HEK293 (cell line): ENCODE data around the gene ZNF460.

Experiments used
- CTCF ChIA-PET: fragments of 350-600 bp; formaldehyde crosslinking; extraction: SDS; loops from one replicate; lab custom pipeline; 2021; ENCODE audit warnings: antibody characterized with exemption; lab: Yijun Ruan, JAX
- POLR2A ChIA-PET: fragments of 300-600 bp; formaldehyde crosslinking; extraction: SDS; loops from one replicate; lab custom pipeline; 2020; ENCODE audit warnings: antibody characterized with exemption, inconsistent platforms; lab: Yijun Ruan, JAX
- H3K27ac ChIP-seq: fragments of 200-500 bp; sonication (Bioruptor generic); 2 replicates; pipeline ENCODE4 v1.5.1; 2014; ENCODE audit warnings: low read depth, low read length, control low read depth, inconsistent platforms; ENCODE audit errors: extremely low read depth
- H3K36me3 ChIP-seq, 2 experiments: fragments of 200-500 bp in 1 of 2; sonication (Bioruptor generic) in 1 of 2; 1 replicate in 1 of 2; 2 replicates in 1 of 2; pipeline ENCODE4 v1.5.1; 2014 to 2017; ENCODE audit warnings: inconsistent platforms in 2 of 2, low read length in 2 of 2; ENCODE audit not compliant: control insufficient read depth in 2 of 2, insufficient read depth in 1 of 2
- H3K4me1 ChIP-seq: fragments of 200-500 bp; sonication (Bioruptor generic); 2 replicates; pipeline ENCODE4 v1.5.1; 2014; ENCODE audit warnings: mild to moderate bottlenecking, low read length, inconsistent platforms; ENCODE audit not compliant: control insufficient read depth, insufficient read depth
- H3K4me3 ChIP-seq: 2 replicates; pipeline ENCODE4 v1.5.1; 2011; ENCODE audit warnings: low read depth, mild to moderate bottlenecking, control low read depth, low read length, moderate library complexity
- H3K9me3 ChIP-seq: fragments of 200-500 bp; sonication (Bioruptor generic); 2 replicates; pipeline ENCODE4 v1.5.1; 2014; ENCODE audit warnings: low read depth, low read length, inconsistent platforms; ENCODE audit not compliant: control insufficient read depth, insufficient read depth
- ELK4 ChIP-seq: IDR thresholded peaks from 2 replicates; pipeline ENCODE4 v1.6.1; 2011; ENCODE audit warnings: mild to moderate bottlenecking, low read depth, low read length, borderline replicate concordance
- FEZF1 ChIP-seq: fragments of 450-650 bp; formaldehyde crosslinking; IDR thresholded peaks from 2 replicates; pipeline ENCODE4 v1.5.1; 2016; ENCODE audit warnings: missing biosample characterization, missing genetic modification characterization
- GLIS2 ChIP-seq: fragments of 450-650 bp; formaldehyde crosslinking; IDR thresholded peaks from 2 replicates; pipeline ENCODE4 v1.5.1; 2016; ENCODE audit warnings: missing biosample characterization, missing genetic modification characterization
- IKZF3 ChIP-seq: fragments of 450-650 bp; IDR thresholded peaks from 2 replicates; pipeline ENCODE4 v1.5.0; 2018; ENCODE audit warnings: missing biosample characterization, mild to moderate bottlenecking, missing genetic modification characterization, moderate library complexity
- KLF16 ChIP-seq: fragments of 450-650 bp; formaldehyde crosslinking; IDR thresholded peaks from 2 replicates; pipeline ENCODE4 v1.5.1; 2017; ENCODE audit warnings: missing biosample characterization, missing genetic modification characterization
- KLF8 ChIP-seq: fragments of 450-650 bp; formaldehyde crosslinking; IDR thresholded peaks from 2 replicates; pipeline ENCODE4 v1.5.1; 2016; ENCODE audit warnings: missing biosample characterization, missing genetic modification characterization
- MYNN ChIP-seq: fragments of 450-650 bp; formaldehyde crosslinking; IDR thresholded peaks from 2 replicates; pipeline ENCODE4 v1.5.1; 2016; ENCODE audit warnings: missing biosample characterization, missing genetic modification characterization, borderline replicate concordance
- TSHZ1 ChIP-seq: fragments of 450-650 bp; formaldehyde crosslinking; IDR thresholded peaks from 2 replicates; pipeline ENCODE4 v1.5.1; 2016; ENCODE audit warnings: missing biosample characterization, missing genetic modification characterization, borderline replicate concordance
- YY2 ChIP-seq: fragments of 450-650 bp; formaldehyde crosslinking; IDR thresholded peaks from 2 replicates; pipeline ENCODE4 v1.5.1; 2016; ENCODE audit warnings: missing biosample characterization, missing genetic modification characterization
- ZFP69B ChIP-seq: fragments of 450-650 bp; formaldehyde crosslinking; IDR thresholded peaks from 2 replicates; pipeline ENCODE4 v1.5.1; 2016; ENCODE audit warnings: missing biosample characterization, missing genetic modification characterization
- ZIC2 ChIP-seq: fragments of 450-650 bp; formaldehyde crosslinking; IDR thresholded peaks from 2 replicates; pipeline ENCODE4 v1.5.1; 2016; ENCODE audit warnings: missing biosample characterization, missing genetic modification characterization
- ZNF146 ChIP-seq: fragments of 450-650 bp; formaldehyde crosslinking; IDR thresholded peaks from 2 replicates; pipeline ENCODE4 v1.5.1; 2016; ENCODE audit warnings: missing biosample characterization, missing genetic modification characterization
- ZNF239 ChIP-seq: fragments of 450-650 bp; formaldehyde crosslinking; IDR thresholded peaks from 2 replicates; pipeline ENCODE4 v1.5.1; 2016; ENCODE audit warnings: missing biosample characterization, missing genetic modification characterization
- ZNF302 ChIP-seq: fragments of 450-650 bp; formaldehyde crosslinking; IDR thresholded peaks from 2 replicates; pipeline ENCODE4 v1.5.1; 2016; ENCODE audit warnings: missing biosample characterization, missing genetic modification characterization, low read depth
- ZNF311 ChIP-seq: fragments of 450-650 bp; formaldehyde crosslinking; IDR thresholded peaks from 2 replicates; pipeline ENCODE4 v1.5.1; 2017; ENCODE audit warnings: missing biosample characterization, missing genetic modification characterization, borderline replicate concordance
- ZNF398 ChIP-seq: fragments of 450-650 bp; formaldehyde crosslinking; IDR thresholded peaks from 2 replicates; pipeline ENCODE4 v1.5.1; 2017; ENCODE audit warnings: missing biosample characterization, missing genetic modification characterization
- ZNF426 ChIP-seq: fragments of 450-650 bp; formaldehyde crosslinking; IDR thresholded peaks from 2 replicates; pipeline ENCODE4 v1.5.1; 2017; ENCODE audit warnings: missing biosample characterization, missing genetic modification characterization, mild to moderate bottlenecking, inconsistent platforms, moderate library complexity
- ZNF548 ChIP-seq: fragments of 450-650 bp; formaldehyde crosslinking; IDR thresholded peaks from 2 replicates; pipeline ENCODE4 v1.5.1; 2016; ENCODE audit warnings: missing biosample characterization, missing genetic modification characterization
- ZNF555 ChIP-seq: fragments of 450-650 bp; formaldehyde crosslinking; conservative IDR thresholded peaks from 2 replicates; pipeline ENCODE4 v1.5.1; 2017; ENCODE audit warnings: missing biosample characterization, mild to moderate bottlenecking, missing genetic modification characterization, inconsistent platforms
- ZNF596 ChIP-seq: fragments of 450-650 bp; IDR thresholded peaks from 2 replicates; pipeline ENCODE4 v1.5.0; 2018; ENCODE audit warnings: missing biosample characterization, mild to moderate bottlenecking, missing genetic modification characterization, moderate library complexity
- ZNF701 ChIP-seq: fragments of 450-650 bp; formaldehyde crosslinking; IDR thresholded peaks from 2 replicates; pipeline ENCODE4 v1.5.1; 2016; ENCODE audit warnings: missing biosample characterization, missing genetic modification characterization
- ZNF777 ChIP-seq: fragments of 450-650 bp; formaldehyde crosslinking; IDR thresholded peaks from 2 replicates; pipeline ENCODE4 v1.5.1; 2017; ENCODE audit warnings: missing biosample characterization, missing genetic modification characterization, borderline replicate concordance
- ZNF785 ChIP-seq: fragments of 450-650 bp; formaldehyde crosslinking; IDR thresholded peaks from 2 replicates; pipeline ENCODE4 v1.5.1; 2016; ENCODE audit warnings: missing biosample characterization, missing genetic modification characterization
- ZSCAN16 ChIP-seq: fragments of 450-650 bp; formaldehyde crosslinking; IDR thresholded peaks from 2 replicates; pipeline ENCODE4 v1.5.1; 2016; ENCODE audit warnings: missing biosample characterization, missing genetic modification characterization
- ZSCAN30 ChIP-seq: fragments of 450-650 bp; IDR thresholded peaks from 2 replicates; pipeline ENCODE4 v1.5.1; 2018; ENCODE audit warnings: missing biosample characterization, mild to moderate bottlenecking, missing genetic modification characterization, moderate library complexity
- TF ChIP-seq, protein P1 (sequence below): fragments of 450-650 bp; formaldehyde crosslinking; IDR thresholded peaks from 2 replicates; pipeline ENCODE4 v1.5.1; 2017; ENCODE audit warnings: missing biosample characterization, missing genetic modification characterization
- TF ChIP-seq, protein P2 (sequence below): fragments of 450-650 bp; formaldehyde crosslinking; IDR thresholded peaks from 2 replicates; pipeline ENCODE4 v1.5.1; 2016; ENCODE audit warnings: missing biosample characterization, missing genetic modification characterization

Gene ZNF460

GRCh38 chr19:57244513-57244912 lies 35.8 kb upstream of the ZNF460 start:
- H3K4me1 ChIP-seq, result no peaks in the 10 kb centered on the region; the same call in 1 of the 2 replicates
- peaks cover 28 to 66% of the 10 kb centered on the region in 2 experiments for H3K36me3 ChIP-seq
- ChIA-PET CTCF (no interaction called here), POLR2A (no interaction called here)
- TF ChIP-seq KLF16 (tag by site-specific recombination), result no peak
- no peak for TF ChIP-seq MYNN (tag by site-specific recombination)
- no peak for TF ChIP-seq ZFP69B
- TF ChIP-seq ZNF555 (tag by site-specific recombination), result no peak
- no peak for TF ChIP-seq ZSCAN30
- TF ChIP-seq ELK4, result no peak
- no peak for TF ChIP-seq ZNF146 (tag by site-specific recombination)
- no peak for TF ChIP-seq FEZF1 (tag by site-specific recombination)
- TF ChIP-seq ZNF302 (tag by site-specific recombination), result no peak
- TF ChIP-seq KLF8 (tag by site-specific recombination), result no peak
- TF ChIP-seq ZNF398 (tag by site-specific recombination), result no peak
- TF ChIP-seq ZNF596, result no peak
- TF ChIP-seq ZNF777, result no peak
- TF ChIP-seq, protein P1, sequence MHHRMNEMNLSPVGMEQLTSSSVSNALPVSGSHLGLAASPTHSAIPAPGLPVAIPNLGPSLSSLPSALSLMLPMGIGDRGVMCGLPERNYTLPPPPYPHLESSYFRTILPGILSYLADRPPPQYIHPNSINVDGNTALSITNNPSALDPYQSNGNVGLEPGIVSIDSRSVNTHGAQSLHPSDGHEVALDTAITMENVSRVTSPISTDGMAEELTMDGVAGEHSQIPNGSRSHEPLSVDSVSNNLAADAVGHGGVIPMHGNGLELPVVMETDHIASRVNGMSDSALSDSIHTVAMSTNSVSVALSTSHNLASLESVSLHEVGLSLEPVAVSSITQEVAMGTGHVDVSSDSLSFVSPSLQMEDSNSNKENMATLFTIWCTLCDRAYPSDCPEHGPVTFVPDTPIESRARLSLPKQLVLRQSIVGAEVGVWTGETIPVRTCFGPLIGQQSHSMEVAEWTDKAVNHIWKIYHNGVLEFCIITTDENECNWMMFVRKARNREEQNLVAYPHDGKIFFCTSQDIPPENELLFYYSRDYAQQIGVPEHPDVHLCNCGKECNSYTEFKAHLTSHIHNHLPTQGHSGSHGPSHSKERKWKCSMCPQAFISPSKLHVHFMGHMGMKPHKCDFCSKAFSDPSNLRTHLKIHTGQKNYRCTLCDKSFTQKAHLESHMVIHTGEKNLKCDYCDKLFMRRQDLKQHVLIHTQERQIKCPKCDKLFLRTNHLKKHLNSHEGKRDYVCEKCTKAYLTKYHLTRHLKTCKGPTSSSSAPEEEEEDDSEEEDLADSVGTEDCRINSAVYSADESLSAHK (tag by site-specific recombination), result no peak
- no peak for TF ChIP-seq ZNF426 (tag by site-specific recombination)
- no peak overlapping the region for H3K27ac ChIP-seq
- no peak overlapping the region for H3K4me3 ChIP-seq
- no peaks in the 10 kb centered on the region for H3K9me3 ChIP-seq

GRCh38 chr19:57245066-57245465 lies 35.2 kb upstream of the ZNF460 start:
- ChIA-PET POLR2A (no interaction called here), CTCF (no interaction called here)
- H3K9me3 ChIP-seq, result no peaks in the 10 kb centered on the region
- no peaks in the 10 kb centered on the region; the same call in 1 of the 2 replicates for H3K4me1 ChIP-seq
- H3K27ac ChIP-seq, result no peak overlapping the region
- peaks cover 28 to 70% of the 10 kb centered on the region in 2 experiments for H3K36me3 ChIP-seq
- no peak overlapping the region for H3K4me3 ChIP-seq
- TF ChIP-seq ZIC2, result no peak
- TF ChIP-seq, protein P2, sequence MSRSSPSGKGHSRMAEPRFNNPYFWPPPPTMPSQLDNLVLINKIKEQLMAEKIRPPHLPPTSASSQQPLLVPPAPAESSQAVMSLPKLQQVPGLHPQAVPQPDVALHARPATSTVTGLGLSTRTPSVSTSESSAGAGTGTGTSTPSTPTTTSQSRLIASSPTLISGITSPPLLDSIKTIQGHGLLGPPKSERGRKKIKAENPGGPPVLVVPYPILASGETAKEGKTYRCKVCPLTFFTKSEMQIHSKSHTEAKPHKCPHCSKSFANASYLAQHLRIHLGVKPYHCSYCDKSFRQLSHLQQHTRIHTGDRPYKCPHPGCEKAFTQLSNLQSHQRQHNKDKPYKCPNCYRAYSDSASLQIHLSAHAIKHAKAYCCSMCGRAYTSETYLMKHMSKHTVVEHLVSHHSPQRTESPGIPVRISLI (tag by site-specific recombination), result no peak
- TF ChIP-seq TSHZ1 (tag by site-specific recombination), result no peak
- TF ChIP-seq GLIS2, result no peak
- no peak for TF ChIP-seq ZNF701 (tag by site-specific recombination)
- TF ChIP-seq ZNF548, result no peak
- TF ChIP-seq ZNF596, result no peak
- TF ChIP-seq ZNF239 (tag by site-specific recombination), result no peak
- TF ChIP-seq YY2, result no peak
- no peak for TF ChIP-seq IKZF3 (tag by site-specific recombination)
- TF ChIP-seq ZNF311 (tag by site-specific recombination), result no peak
- TF ChIP-seq ZNF785, result no peak
- no peak for TF ChIP-seq ZSCAN16 (tag by site-specific recombination)
